Cardiac fibroblast (primary cell): ENCODE results near the gene LDB3.

Experiments used
- DNase-seq, 2 donors: peaks; one replicate each; pipeline versions ENCODE4 v3.0.0 to v3.0.0-alpha.2; 2010; ENCODE audit warnings: low read depth in 2 of 2
- H3K4me3 ChIP-seq, 2 donors: replicated peaks in 1 of 2; 1 replicate in 1 of 2; 2 replicates in 1 of 2; pipeline ENCODE4 v1.5.1; 2011; ENCODE audit warnings: low read depth in 2 of 2, low read length in 2 of 2, mild to moderate bottlenecking in 2 of 2, moderate library complexity in 1 of 2
- TF ChIP-seq, protein P1 (sequence below): IDR thresholded peaks from one replicate; pipeline ENCODE4 v1.5.1; 2011; ENCODE audit warnings: low read depth, mild to moderate bottlenecking, low read length, inconsistent platforms

The LDB3 gene

DNA sequence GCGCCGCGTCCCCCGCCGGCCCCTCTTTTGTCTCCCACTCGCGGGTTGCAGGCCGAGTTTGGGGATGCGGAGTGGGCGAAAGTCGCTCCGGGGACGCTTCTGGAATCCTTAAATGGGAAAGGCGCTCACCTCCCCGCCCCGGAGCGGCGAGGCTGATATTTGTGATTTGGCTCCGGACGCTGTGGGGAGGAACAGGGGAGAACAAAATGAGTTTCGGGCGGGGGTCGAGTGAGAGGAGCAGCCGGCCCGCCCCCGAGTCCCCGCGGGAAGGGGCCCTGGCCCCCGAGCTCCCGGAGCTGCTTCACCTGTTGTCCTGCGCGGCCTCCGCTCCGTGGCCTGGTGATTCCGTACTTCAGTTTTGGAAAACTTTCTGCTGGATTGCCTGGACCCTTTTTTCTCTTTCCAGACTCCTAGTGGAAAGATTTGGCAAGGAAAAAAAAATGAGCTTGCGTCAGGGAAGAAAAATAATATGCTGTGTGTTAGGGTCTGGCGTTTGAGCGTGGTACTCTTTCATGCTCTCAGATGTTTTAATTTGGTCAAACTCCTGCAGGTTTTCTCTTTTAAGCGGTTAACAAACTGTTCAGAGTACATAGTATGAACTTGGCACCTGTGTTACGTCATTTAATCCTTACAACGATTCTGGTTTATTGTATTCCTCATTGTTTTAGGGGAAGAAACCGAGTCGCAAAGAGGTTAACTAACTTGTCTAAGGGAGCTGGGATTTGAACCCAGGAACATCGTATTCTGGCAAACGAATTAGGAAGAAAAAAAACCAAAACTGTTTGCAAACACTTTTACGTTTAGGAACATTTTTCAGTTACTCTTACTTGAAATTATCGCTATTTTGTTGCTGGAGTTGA, 89.0 kb downstream of the LDB3 start:
- peak; percentile 61 to 72 for DNase-seq
- H3K4me3 ChIP-seq, result peak overlapping the region; percentile 78 to 88
- TF ChIP-seq, protein P1, sequence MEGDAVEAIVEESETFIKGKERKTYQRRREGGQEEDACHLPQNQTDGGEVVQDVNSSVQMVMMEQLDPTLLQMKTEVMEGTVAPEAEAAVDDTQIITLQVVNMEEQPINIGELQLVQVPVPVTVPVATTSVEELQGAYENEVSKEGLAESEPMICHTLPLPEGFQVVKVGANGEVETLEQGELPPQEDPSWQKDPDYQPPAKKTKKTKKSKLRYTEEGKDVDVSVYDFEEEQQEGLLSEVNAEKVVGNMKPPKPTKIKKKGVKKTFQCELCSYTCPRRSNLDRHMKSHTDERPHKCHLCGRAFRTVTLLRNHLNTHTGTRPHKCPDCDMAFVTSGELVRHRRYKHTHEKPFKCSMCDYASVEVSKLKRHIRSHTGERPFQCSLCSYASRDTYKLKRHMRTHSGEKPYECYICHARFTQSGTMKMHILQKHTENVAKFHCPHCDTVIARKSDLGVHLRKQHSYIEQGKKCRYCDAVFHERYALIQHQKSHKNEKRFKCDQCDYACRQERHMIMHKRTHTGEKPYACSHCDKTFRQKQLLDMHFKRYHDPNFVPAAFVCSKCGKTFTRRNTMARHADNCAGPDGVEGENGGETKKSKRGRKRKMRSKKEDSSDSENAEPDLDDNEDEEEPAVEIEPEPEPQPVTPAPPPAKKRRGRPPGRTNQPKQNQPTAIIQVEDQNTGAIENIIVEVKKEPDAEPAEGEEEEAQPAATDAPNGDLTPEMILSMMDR, result peak; percentile 27

DNA sequence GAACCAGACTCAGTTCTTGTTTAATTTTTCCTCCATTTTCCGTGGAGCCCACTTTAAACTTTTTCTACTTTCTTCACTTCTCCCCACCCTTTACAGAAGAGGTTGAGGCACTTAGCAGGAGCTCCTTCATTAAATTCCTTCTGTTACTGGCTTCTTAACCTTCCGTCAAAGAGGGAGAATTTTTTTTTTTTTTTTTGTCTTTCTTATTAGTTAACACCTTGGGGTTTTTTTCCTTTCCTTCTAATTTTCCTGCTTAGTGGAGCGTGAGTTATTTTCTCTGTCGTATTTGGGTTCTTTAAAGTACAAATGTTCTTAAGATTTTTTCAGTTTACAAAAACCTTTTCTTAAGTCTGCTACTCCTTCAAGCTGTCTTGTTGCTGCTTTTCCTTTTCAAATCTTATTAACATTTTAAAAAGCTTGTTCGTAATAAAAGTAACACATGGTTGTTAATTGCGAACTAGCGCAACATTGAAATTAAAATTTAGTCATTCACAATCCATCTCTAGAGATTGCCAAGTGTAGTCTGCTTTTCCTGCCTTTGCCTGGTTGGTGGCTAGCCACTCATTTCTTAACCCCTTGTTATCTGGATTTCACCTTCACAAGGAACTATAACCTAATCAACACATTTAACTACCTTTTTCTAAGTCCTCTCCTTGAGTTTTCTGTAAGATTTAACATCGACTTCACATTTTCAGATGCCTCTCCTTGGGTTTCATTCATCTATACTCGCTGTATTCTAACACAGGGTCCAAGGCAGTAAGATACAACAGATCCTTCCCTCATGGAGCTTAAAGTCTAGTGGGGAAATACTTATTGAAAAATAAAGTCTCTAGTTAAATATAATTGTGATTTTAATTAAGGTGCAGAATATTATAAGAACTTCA, 90.1 kb downstream of the LDB3 start:
- TF ChIP-seq, protein P1, result no peak
- DNase-seq, result peak; percentile 30 to 41
- peak overlapping the region; percentile 78 to 88 for H3K4me3 ChIP-seq

DNA sequence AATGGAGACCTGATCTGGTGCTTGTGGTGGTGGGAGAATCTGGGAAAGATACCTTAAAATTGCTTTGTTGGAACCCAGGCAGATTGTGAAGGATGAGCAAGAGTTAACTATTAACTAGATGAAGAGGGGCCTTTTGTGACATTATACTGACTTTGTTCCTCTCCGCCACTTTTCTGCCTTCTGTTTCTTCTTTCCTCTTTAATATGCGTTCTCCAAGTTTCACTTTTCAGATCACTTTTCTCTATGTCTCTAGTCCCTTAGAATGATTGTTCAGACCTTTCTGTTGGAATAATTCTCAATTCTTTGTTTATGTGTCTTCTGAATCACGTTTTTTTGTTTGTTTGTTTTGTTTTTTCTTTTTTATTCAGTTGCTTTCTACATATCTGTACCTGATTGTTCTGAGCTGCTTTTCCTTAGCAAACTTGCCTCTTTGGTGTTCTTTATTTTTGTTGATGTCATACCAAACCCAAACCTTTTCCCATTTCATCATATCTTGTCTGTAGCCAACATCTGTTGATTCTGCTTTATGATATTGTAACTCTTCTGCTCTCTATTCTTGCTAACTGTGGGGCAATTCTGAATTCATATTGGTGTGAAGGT, 90.9 kb downstream of the LDB3 start:
- TF ChIP-seq, protein P1, result no peak
- peak overlapping the region in 1 of 2 donors; percentile 78 for H3K4me3 ChIP-seq
- peak in 1 of 2 donors; percentile 37 for DNase-seq

DNA sequence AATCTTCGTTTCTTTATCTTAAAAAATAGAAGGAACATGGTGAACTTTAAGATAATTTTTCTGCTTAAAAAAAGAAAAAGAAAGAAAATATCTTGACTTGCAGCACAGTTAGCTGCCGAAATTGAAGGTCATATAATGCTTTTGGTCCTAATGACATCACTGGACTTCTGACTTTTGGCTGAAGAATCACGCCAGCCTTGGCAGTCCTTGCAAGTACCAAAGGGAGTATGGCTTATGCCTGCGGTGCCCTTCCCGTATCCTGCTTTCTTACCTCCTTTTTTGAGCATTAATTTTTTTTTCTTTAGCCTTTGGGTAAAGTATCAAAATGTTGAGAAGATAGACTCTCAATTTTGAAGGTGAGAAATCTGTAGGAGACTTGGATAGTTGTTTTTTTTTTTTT, 95.1 kb downstream of the LDB3 start:
- DNase-seq, result no peak
- H3K4me3 ChIP-seq, result no peak overlapping the region
- TF ChIP-seq, protein P1, result no peak

DNA sequence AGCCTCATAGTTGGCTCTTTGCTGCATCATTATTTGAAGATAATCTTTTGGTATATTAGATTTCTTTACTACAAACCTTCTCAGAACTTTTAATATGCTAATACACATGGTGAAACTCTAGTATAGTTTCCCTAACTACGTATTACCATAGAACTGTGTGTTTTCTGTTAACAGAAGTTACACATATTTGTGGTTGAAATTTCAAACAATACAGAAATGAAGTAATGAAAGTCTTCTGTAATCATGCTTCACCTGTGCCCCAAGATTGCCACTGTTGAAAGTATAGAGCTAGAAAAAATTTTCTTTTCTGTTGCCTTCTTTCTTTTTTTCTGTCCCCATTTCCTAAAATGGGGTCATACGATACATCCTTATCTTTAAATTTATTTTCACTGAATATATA, 97.2 kb downstream of the LDB3 start:
- TF ChIP-seq, protein P1, result no peak
- H3K4me3 ChIP-seq, result no peak overlapping the region
- no peak for DNase-seq

DNA sequence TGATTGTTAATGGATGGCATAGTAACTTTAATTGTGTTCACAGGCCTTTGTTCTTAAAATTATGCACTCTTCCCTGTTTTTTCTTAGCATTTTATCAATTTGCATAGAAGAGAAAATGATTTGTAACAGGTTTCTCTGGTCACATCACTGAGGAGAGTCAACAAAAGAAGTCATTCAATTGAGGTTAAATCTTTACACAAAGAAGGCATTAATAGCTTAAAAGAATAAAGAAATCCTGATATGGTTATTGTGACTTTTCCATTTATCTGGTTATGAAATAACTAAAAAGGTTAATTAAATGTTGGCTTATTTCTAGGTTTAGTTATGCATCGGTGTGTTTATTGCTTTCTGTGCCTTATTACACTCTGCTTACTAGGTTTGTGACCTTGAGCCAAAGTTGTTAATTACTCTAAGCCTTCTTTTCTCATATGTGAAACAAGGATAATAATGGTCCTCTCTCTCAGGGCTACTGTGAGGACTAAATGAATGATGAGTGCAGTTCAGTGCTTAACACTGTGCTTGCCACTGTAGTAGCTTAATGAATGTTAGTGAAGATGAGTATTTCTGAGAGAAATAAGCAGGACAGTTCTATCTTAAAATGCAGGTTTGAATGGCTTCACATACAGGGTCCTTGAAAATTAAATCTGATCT, 100.2 kb downstream of the LDB3 start:
- DNase-seq, result no peak
- H3K4me3 ChIP-seq, result no peak overlapping the region
- TF ChIP-seq, protein P1, result no peak
